B cell (primary cell): ENCODE measurements around the gene HOXD8. TPM values are rescaled to one million over a fixed set of nuclear protein-coding genes. Genes with fewer than 3 reads are reported as not detected.

Experiments
- ATAC-seq: fragments of 200-7000 bp; cut with Tn5 transposase; one replicate; pipeline ENCODE4 v1.10.0; 2021; ENCODE audit warnings: low read depth, mild to moderate bottlenecking, moderate number of reproducible peaks, moderate library complexity
- CTCF ChIA-PET: fragments of 350-600 bp; sonication (Branson Sonifier 250); formaldehyde crosslinking; loops from one replicate; lab custom pipeline; 2021; ENCODE audit warnings: antibody characterized with exemption, inconsistent platforms; lab: Charles Lee
- POLR2A ChIA-PET: fragments of 350-600 bp; sonication (Branson Sonifier 250); formaldehyde crosslinking; loops from one replicate; lab custom pipeline; 2021; ENCODE audit warnings: antibody characterized with exemption; lab: Charles Lee
- DNase-seq: peaks from one replicate; pipeline ENCODE4 v3.0.0; 2013
- H2AFZ ChIP-seq: 2 replicates; pipeline ENCODE4 v1.6.1; 2012; ENCODE audit warnings: mild to moderate bottlenecking, low read depth, low read length; ENCODE audit not compliant: insufficient read depth, poor library complexity, severe bottlenecking
- H3K27ac ChIP-seq, 2 donors: 1 replicate in 1 of 2; 2 replicates in 1 of 2; pipeline ENCODE4 v1.5.1; 2012 to 2013; ENCODE audit warnings: low read length in 2 of 2, mild to moderate bottlenecking in 2 of 2, moderate library complexity in 1 of 2
- H3K27me3 ChIP-seq, 4 experiments: fragments of 200-600 bp in 1 of 4; sonication (generic) in 1 of 4; replicated peaks in 1 of 4; 1 replicate in 2 of 4; 2 replicates in 2 of 4; pipeline versions ENCODE4 v1.6.1 to v1.7.0; 2013 to 2016; ENCODE audit warnings: low read length in 3 of 4, mild to moderate bottlenecking in 2 of 4, mixed read lengths in 1 of 4, moderate library complexity in 1 of 4; ENCODE audit not compliant: insufficient read depth in 4 of 4, control insufficient read depth in 3 of 4; ENCODE audit errors: control extremely low read depth in 1 of 4
- H3K36me3 ChIP-seq, 2 experiments: replicated peaks in 1 of 2; 1 replicate in 1 of 2; 2 replicates in 1 of 2; pipeline versions ENCODE4 v1.6.1 to v1.7.1; 2013; ENCODE audit warnings: low read length in 1 of 2; ENCODE audit not compliant: insufficient read depth in 2 of 2, control insufficient read depth in 1 of 2; ENCODE audit errors: control extremely low read depth in 1 of 2, extremely low read depth in 1 of 2
- H3K4me1 ChIP-seq, 2 donors: fragments of 200-600 bp in 1 of 2; sonication (generic) in 1 of 2; 1 replicate in 1 of 2; 2 replicates in 1 of 2; pipeline versions ENCODE4 v1.5.1 to v1.6.1; 2013 to 2017; ENCODE audit warnings: low read length in 2 of 2; ENCODE audit not compliant: control insufficient read depth in 2 of 2, insufficient read depth in 2 of 2
- H3K4me2 ChIP-seq: replicated peaks from 2 replicates; pipeline ENCODE3; 2012; ENCODE audit warnings: mild to moderate bottlenecking, low read depth, low read length; ENCODE audit not compliant: poor library complexity, severe bottlenecking
- H3K4me3 ChIP-seq, 5 experiments: fragments of 200-600 bp in 1 of 5; sonication (generic) in 1 of 5; 1 replicate in 3 of 5; 2 replicates in 2 of 5; pipeline versions ENCODE4 v1.5.1 to v1.7.0; 2011 to 2016; ENCODE audit warnings: low read length in 4 of 5, mild to moderate bottlenecking in 4 of 5, low read depth in 2 of 5, control low read depth in 1 of 5, moderate library complexity in 1 of 5; ENCODE audit not compliant: insufficient read depth in 1 of 5; ENCODE audit errors: control extremely low read depth in 1 of 5, extremely low read depth in 1 of 5
- H3K79me2 ChIP-seq: fragments of 200-600 bp; sonication (generic); one replicate; pipeline ENCODE4 v1.6.0; 2016; ENCODE audit warnings: low read length; ENCODE audit not compliant: control insufficient read depth, insufficient read depth
- H3K9ac ChIP-seq: fragments of 200-600 bp; sonication (generic); 2 replicates; pipeline ENCODE4 v1.6.1; 2017; ENCODE audit warnings: mild to moderate bottlenecking, low read length, moderate library complexity
- H3K9me3 ChIP-seq, 3 donors: one replicate each; pipeline versions ENCODE4 v1.6.1 to v1.7.1; 2013; ENCODE audit warnings: low read length in 2 of 3; ENCODE audit not compliant: control insufficient read depth in 2 of 3, insufficient read depth in 1 of 3; ENCODE audit errors: control extremely low read depth in 1 of 3
- H4K20me1 ChIP-seq: 2 replicates; pipeline ENCODE4 v1.6.0; 2012; ENCODE audit warnings: mild to moderate bottlenecking, low read length; ENCODE audit not compliant: insufficient read depth, control insufficient read depth, poor library complexity, severe bottlenecking
- H3K27ac Mint-ChIP-seq: one replicate; pipeline ENCODE4 v1.8.0; 2021; ENCODE audit warnings: mixed read lengths
- H3K27me3 Mint-ChIP-seq: one replicate; pipeline ENCODE4 v1.8.0; 2021; ENCODE audit warnings: mixed read lengths
- H3K4me1 Mint-ChIP-seq: one replicate; pipeline ENCODE4 v1.8.0; 2021; ENCODE audit warnings: mixed read lengths
- H3K4me3 Mint-ChIP-seq: one replicate; pipeline ENCODE4 v1.8.0; 2021; ENCODE audit warnings: mixed read lengths
- H3K9me3 Mint-ChIP-seq: one replicate; pipeline ENCODE4 v1.8.0; 2022; ENCODE audit warnings: mixed read lengths; ENCODE audit not compliant: insufficient read depth
- EZH2 ChIP-seq: IDR thresholded peaks from 2 replicates; pipeline ENCODE4 v1.6.1; 2012; ENCODE audit warnings: borderline replicate concordance, low read depth, mild to moderate bottlenecking, moderate library complexity, low read length; ENCODE audit not compliant: insufficient read depth, poor library complexity, severe bottlenecking
- WGBS: methylation state at CpG from one replicate; pipeline ENCODE4 v1.1.5; 2013; ENCODE audit warnings: missing lambda C conversion rate; ENCODE audit not compliant: insufficient coverage; 5-methylcytosine and 5-hydroxymethylcytosine counted together
- intact Hi-C: fragments of 100-400 bp; cut with micrococcal nuclease; formaldehyde crosslinking; loops from one replicate; pipeline ENCODE4 v1.10.0; 2022
- polyA plus RNA-seq: library from polyadenylated mRNA; depleted of rRNA; stranded (reverse); fragments of >200 nt; gene quantifications from 2 replicates; pipeline ENCODE4 v1.2.3, GENCODE V29; 2012
- total RNA-seq, 2 donors: library from RNA; stranded (reverse); fragments of 120-200 nt in 1 of 2; gene quantifications; 1 replicate in 1 of 2; 2 replicates in 1 of 2; pipeline versions ENCODE4 v1.2.3 to v1.2.4, GENCODE V29; 2013 to 2022
- TF ChIP-seq, protein P1 (sequence below): fragments of 200-600 bp; IDR thresholded peaks from one replicate; pipeline ENCODE4 v1.8.0; 2022; ENCODE audit warnings: antibody characterized with exemption, mild to moderate bottlenecking

Gene HOXD8
- total and polyA plus RNA-seq, 2 donors (not counting 1 experiment from before 2014, with no cell fraction given) = not detected

DNA sequence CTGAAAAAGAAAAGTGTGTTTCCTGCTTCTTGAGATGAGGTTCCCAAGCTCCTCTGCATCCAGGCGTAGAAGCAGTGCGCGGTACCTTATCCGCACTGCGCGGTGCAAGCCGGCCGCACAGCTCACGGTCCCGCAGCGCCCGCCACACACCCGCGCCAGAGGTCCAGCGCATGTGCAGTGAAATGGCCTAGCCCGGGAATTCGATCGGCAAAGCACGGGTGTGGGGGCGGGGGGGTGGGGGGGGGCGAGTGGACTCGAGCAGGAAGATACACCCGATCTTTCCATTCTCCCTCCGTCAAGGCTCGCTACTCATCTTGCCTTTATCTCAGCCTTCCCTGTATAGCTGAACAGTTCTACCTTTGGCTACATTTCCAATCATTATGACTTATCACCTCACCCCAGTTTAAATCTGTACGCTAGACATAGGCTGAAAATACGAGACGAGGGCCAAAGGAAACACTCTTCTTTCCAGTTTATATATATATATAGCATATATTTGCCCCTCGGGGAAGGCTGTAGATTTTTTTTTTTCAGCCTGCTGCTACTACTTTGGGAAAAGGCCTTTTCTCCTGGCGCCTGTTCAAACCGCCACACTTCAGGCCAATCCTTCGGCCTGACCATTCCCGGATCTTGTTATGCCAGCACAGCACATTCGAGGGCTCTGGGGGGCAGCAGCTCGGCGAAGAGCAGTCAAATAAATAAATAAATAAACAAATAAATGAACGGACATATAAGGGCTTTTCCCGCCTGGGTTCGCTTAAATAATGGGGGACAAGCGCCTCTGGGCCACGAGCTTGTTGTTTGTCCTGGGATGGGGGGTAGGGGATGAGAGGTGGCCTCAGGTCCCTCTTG is 10.4 kb downstream of the HOXD8 start:
- H2AFZ ChIP-seq = no peak overlapping the region
- ATAC-seq (no peak), DNase-seq (no peak)
- ChIA-PET POLR2A (no interaction called here), CTCF (interaction anchor here (0.6 to 3.8 kb wide), 16 partner anchors 8 to 1545 kb away, joined by 3 to 26 read pairs (median 4); no protein-coding TSS in a partner anchor)
- peak; percentile 16 for TF ChIP-seq EZH2
- TF ChIP-seq, protein P1, sequence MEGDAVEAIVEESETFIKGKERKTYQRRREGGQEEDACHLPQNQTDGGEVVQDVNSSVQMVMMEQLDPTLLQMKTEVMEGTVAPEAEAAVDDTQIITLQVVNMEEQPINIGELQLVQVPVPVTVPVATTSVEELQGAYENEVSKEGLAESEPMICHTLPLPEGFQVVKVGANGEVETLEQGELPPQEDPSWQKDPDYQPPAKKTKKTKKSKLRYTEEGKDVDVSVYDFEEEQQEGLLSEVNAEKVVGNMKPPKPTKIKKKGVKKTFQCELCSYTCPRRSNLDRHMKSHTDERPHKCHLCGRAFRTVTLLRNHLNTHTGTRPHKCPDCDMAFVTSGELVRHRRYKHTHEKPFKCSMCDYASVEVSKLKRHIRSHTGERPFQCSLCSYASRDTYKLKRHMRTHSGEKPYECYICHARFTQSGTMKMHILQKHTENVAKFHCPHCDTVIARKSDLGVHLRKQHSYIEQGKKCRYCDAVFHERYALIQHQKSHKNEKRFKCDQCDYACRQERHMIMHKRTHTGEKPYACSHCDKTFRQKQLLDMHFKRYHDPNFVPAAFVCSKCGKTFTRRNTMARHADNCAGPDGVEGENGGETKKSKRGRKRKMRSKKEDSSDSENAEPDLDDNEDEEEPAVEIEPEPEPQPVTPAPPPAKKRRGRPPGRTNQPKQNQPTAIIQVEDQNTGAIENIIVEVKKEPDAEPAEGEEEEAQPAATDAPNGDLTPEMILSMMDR = no peak
- no peak overlapping the region for H3K9ac ChIP-seq
- peaks cover 27% of the 10 kb centered on the region for H3K4me1 Mint-ChIP-seq
- H3K9me3 ChIP-seq = peaks cover 0 to 33% (median 6%) of the 10 kb centered on the region in 3 donors
- H3K4me2 ChIP-seq = peak overlapping the region; percentile 58
- H3K79me2 ChIP-seq = no peaks in the 10 kb centered on the region
- H3K4me1 ChIP-seq = peaks cover 19 to 40% of the 10 kb centered on the region in 2 donors
- H3K27ac ChIP-seq = no peak overlapping the region
- H3K4me3 ChIP-seq = peak overlapping the region in 1 of 5 experiments; percentile 32
- H3K4me3 Mint-ChIP-seq = no peak overlapping the region
- intact Hi-C loops = loop anchor here (5.0 kb wide), 1 partner anchor 412 kb away; no protein-coding TSS in a partner anchor
- no peak overlapping the region for H3K27ac Mint-ChIP-seq
- H3K9me3 Mint-ChIP-seq = no peaks in the 10 kb centered on the region
- H3K27me3 ChIP-seq = peaks cover 0 to 90% (median 69%) of the 10 kb centered on the region in 4 experiments
- no peaks in the 10 kb centered on the region for H4K20me1 ChIP-seq
- H3K36me3 ChIP-seq = no peaks in the 10 kb centered on the region
- H3K27me3 Mint-ChIP-seq = peaks cover 80% of the 10 kb centered on the region
- WGBS = 17% methylated on average over 19 of the region's 41 CpGs
